Keratinocyte (primary cell): ENCODE data around the gene RIPK3. TPM values are rescaled to one million over a fixed set of nuclear protein-coding genes. Genes with fewer than 3 reads are reported as not detected.

Experiments used
- DNase-seq: peaks from one replicate; pipeline ENCODE4 v3.0.0-alpha.2; 2011; ENCODE audit warnings: low read depth, missing footprints, low spot score
- FAIRE-seq: peaks from 2 replicates; lab custom pipeline; 2011; peaks lifted over from hg19 to GRCh38; lab: Jason Lieb, UNC
- H2AFZ ChIP-seq: 2 replicates; pipeline ENCODE4 v1.6.0; 2012; ENCODE audit warnings: low read length, control low read depth, inconsistent platforms; ENCODE audit not compliant: control insufficient read depth
- H3K27ac ChIP-seq: 2 replicates; pipeline ENCODE4 v1.5.1; 2011; ENCODE audit warnings: low read length; ENCODE audit not compliant: control insufficient read depth, insufficient read depth
- H3K27me3 ChIP-seq: 3 replicates; pipeline ENCODE4 v1.6.0; 2011; ENCODE audit warnings: low read length; ENCODE audit not compliant: control insufficient read depth, insufficient read depth; ENCODE audit errors: extremely low read depth
- H3K36me3 ChIP-seq, 2 experiments: 2 replicates in 1 of 2; 3 replicates in 1 of 2; pipeline ENCODE4 v1.5.1; 2011; ENCODE audit warnings: low read length in 2 of 2, mild to moderate bottlenecking in 1 of 2; ENCODE audit not compliant: control insufficient read depth in 2 of 2, insufficient read depth in 2 of 2; ENCODE audit errors: extremely low read depth in 1 of 2
- H3K4me1 ChIP-seq: 3 replicates; pipeline ENCODE4 v1.5.1; 2011; ENCODE audit warnings: low read length; ENCODE audit not compliant: control insufficient read depth, insufficient read depth; ENCODE audit errors: extremely low read depth
- H3K4me2 ChIP-seq: 3 replicates; pipeline ENCODE4 v1.6.0; 2011; ENCODE audit warnings: low read depth, low read length; ENCODE audit not compliant: control insufficient read depth, insufficient read depth; ENCODE audit errors: extremely low read depth
- H3K4me3 ChIP-seq, 3 experiments: fragments of 200-600 bp in 1 of 3; sonication (generic) in 1 of 3; 2 replicates in 2 of 3; 3 replicates in 1 of 3; pipeline ENCODE4 v1.5.1; 2011 to 2016; ENCODE audit warnings: low read length in 3 of 3, mild to moderate bottlenecking in 3 of 3, control low read depth in 2 of 3, inconsistent platforms in 1 of 3, low read depth in 1 of 3, mixed read lengths in 1 of 3, mixed run types in 1 of 3, moderate library complexity in 1 of 3; ENCODE audit not compliant: control insufficient read depth in 2 of 3, insufficient read depth in 2 of 3; ENCODE audit errors: extremely low read depth in 1 of 3
- H3K79me2 ChIP-seq: 2 replicates; pipeline ENCODE4 v1.6.0; 2012; ENCODE audit warnings: low read length; ENCODE audit not compliant: control insufficient read depth, insufficient read depth
- H3K9ac ChIP-seq: 3 replicates; pipeline ENCODE4 v1.6.0; 2011; ENCODE audit warnings: low read length; ENCODE audit not compliant: control insufficient read depth, insufficient read depth; ENCODE audit errors: extremely low read depth
- H3K9me1 ChIP-seq: 3 replicates; pipeline ENCODE4 v1.6.0; 2011; ENCODE audit warnings: low read length; ENCODE audit not compliant: control insufficient read depth, insufficient read depth; ENCODE audit errors: extremely low read depth
- H3K9me3 ChIP-seq: 2 replicates; pipeline ENCODE4 v1.5.1; 2012; ENCODE audit warnings: low read depth, low read length; ENCODE audit not compliant: control insufficient read depth
- H4K20me1 ChIP-seq: 3 replicates; pipeline ENCODE4 v1.6.0; 2011; ENCODE audit warnings: low read length; ENCODE audit not compliant: control insufficient read depth, insufficient read depth; ENCODE audit errors: extremely low read depth
- CTCF ChIP-seq, 3 experiments: IDR thresholded peaks in 1 of 3; conservative IDR thresholded peaks in 1 of 3; optimal IDR thresholded peaks in 1 of 3; 2 replicates in 2 of 3; 3 replicates in 1 of 3; pipeline versions ENCODE3 to v1.5.1; 2011; ENCODE audit warnings: low read length in 3 of 3, mild to moderate bottlenecking in 3 of 3, moderate library complexity in 2 of 3, control low read depth in 1 of 3, inconsistent platforms in 1 of 3; ENCODE audit not compliant: insufficient read depth in 2 of 3; ENCODE audit errors: extremely low read depth in 1 of 3
- EZH2 ChIP-seq: IDR thresholded peaks from one replicate; pipeline ENCODE4 v1.6.1; 2012; ENCODE audit warnings: inconsistent platforms, mild to moderate bottlenecking, low read length, moderate library complexity
- dilution Hi-C: fragments of 300-500 bp; cut with MboI; formaldehyde crosslinking; loops from one replicate; pipeline ENCODE4 v1.7.0; 2020; ENCODE audit warnings: low sequenced_read_pairs; ENCODE audit not compliant: extremely low pct_ligation_motif_present
- polyA plus RNA-seq, 5 experiments: library from polyadenylated mRNA; depleted of rRNA in 3 of 5; stranded (reverse) in 3 of 5; stranded (forward) in 1 of 5; unstranded in 1 of 5; fragments of >200 nt; gene quantifications; 1 replicate in 1 of 5; 2 replicates in 3 of 5; 3 replicates in 1 of 5; pipeline versions ENCODE4 v1.2.1 to v1.2.3, GENCODE V29; 2011 to 2012; ENCODE audit warnings: missing spikeins in 2 of 5, low read depth in 1 of 5, low replicate concordance in 1 of 5

RIPK3 gene
- polyA plus RNA-seq, 1 donor (not counting 4 experiments of a cell fraction or from before 2014, with no cell fraction given) = 8.0 TPM

- Histone ChIP-seq H3K79me2 (no peaks in the 10 kb centered on the region), H3K27ac (no peak within 1 kb of the TSS), H4K20me1 (no peaks in the 10 kb centered on the region), H3K4me2 (peak within 1 kb of the TSS; percentile 85), H3K4me1 (peaks cover 23% of the 10 kb centered on the region), H3K36me3 (no peaks in the 10 kb centered on the region), H3K9me1 (no peaks in the 10 kb centered on the region), H3K9me3 (no peaks in the 10 kb centered on the region), H2AFZ (peak within 1 kb of the TSS; percentile 87), H3K27me3 (no peaks in the 10 kb centered on the region), H3K9ac (peak within 1 kb of the TSS; percentile 71), H3K4me3 (peak within 1 kb of the TSS; percentile 35 to 58 (median 41))
- DNase-seq = no peak
- no peak for FAIRE-seq
- dilution Hi-C loops = no loop called here
- TF ChIP-seq EZH2 (no peak), CTCF (optimal IDR thresholded peaks at IDR 0.05 in 1 of 3, IDR thresholded peaks at IDR 0.05 in 1 of 3, conservative IDR thresholded peaks at IDR 0.05 in 1 of 3; ENCODE audit: extremely low read depth in 1 of 3, insufficient read depth in 2 of 3, low read length in 3 of 3) (no peak)
Measured at GRCh38 chr14:24367514-24368211, 27.9 kb upstream of the RIPK3 start, which contains the start of gene NFATC4. Gene NFATC4 (plus strand): TSS chr14:24368184. CDS start chr14:24368341, 157 bp downstream.

GRCh38 chr14:24366721-24367513 lies 27.1 kb upstream of the RIPK3 start:
- H3K79me2 ChIP-seq = no peaks in the 10 kb centered on the region
- no peaks in the 10 kb centered on the region for H3K9me3 ChIP-seq
- H3K4me1 ChIP-seq = peaks cover 23% of the 10 kb centered on the region
- H4K20me1 ChIP-seq = no peaks in the 10 kb centered on the region
- H3K9me1 ChIP-seq = no peaks in the 10 kb centered on the region
- DNase-seq (no peak), FAIRE-seq (peak; percentile 5)
- H3K27me3 ChIP-seq = no peaks in the 10 kb centered on the region
- peak overlapping the region; percentile 85 for H3K4me2 ChIP-seq
- H3K36me3 ChIP-seq = no peaks in the 10 kb centered on the region
- H3K27ac ChIP-seq = peak overlapping the region; percentile 66
- peak overlapping the region; percentile 35 to 58 (median 41) for H3K4me3 ChIP-seq
- peak overlapping the region; percentile 87 for H2AFZ ChIP-seq
- dilution Hi-C loops = no loop called here
- H3K9ac ChIP-seq = peak overlapping the region; percentile 71
- TF ChIP-seq CTCF (optimal IDR thresholded peaks at IDR 0.05 in 1 of 3, IDR thresholded peaks at IDR 0.05 in 1 of 3, conservative IDR thresholded peaks at IDR 0.05 in 1 of 3; ENCODE audit: extremely low read depth in 1 of 3, insufficient read depth in 2 of 3, low read length in 3 of 3) (no peak), EZH2 (no peak)
